Upper lobe of left lung (tissue), 6 donors: ENCODE results near the gene MICOS13. TPM values are rescaled to one million over a fixed set of nuclear protein-coding genes. Genes with fewer than 3 reads are reported as not detected.
"Not testable (repeated sequence)": the region's sequence is repeated elsewhere in the genome, so short reads cannot be mapped to it uniquely, and the experiment has no call there.

ENCODE experiments used
- ATAC-seq, 2 donors: fragments of 200-7000 bp; cut with Tn5 transposase; one replicate each; pipeline ENCODE4 v1.9.1; 2022; ENCODE audit warnings: mild to moderate bottlenecking in 2 of 2, moderate library complexity in 2 of 2; ENCODE audit not compliant: low FRiP score in 2 of 2
- DNase-seq, 2 donors: peaks; one replicate each; pipeline ENCODE4 v3.0.0-alpha.2; 2019 to 2020
- H3K27ac ChIP-seq, 4 donors: fragments of 200-600 bp; sonication (generic); one replicate each; pipeline ENCODE4 v1.5.1; 2016 to 2019
- H3K27me3 ChIP-seq, 4 donors: fragments of 200-600 bp; sonication (generic); one replicate each; pipeline ENCODE4 v1.5.1; 2017 to 2019
- H3K36me3 ChIP-seq, 4 donors: fragments of 200-600 bp; sonication (generic); one replicate each; pipeline ENCODE4 v1.5.1; 2016 to 2019
- H3K4me1 ChIP-seq, 4 donors: fragments of 200-600 bp; sonication (generic); one replicate each; pipeline ENCODE4 v1.5.1; 2018 to 2019
- H3K4me3 ChIP-seq, 4 donors: fragments of 200-600 bp; sonication (generic); one replicate each; pipeline ENCODE4 v1.5.1; 2017 to 2019; ENCODE audit warnings: mild to moderate bottlenecking in 2 of 4, moderate library complexity in 1 of 4
- H3K9me3 ChIP-seq, 4 donors: fragments of 200-600 bp; sonication (generic); one replicate each; pipeline ENCODE4 v1.5.1; 2018 to 2019
- CTCF ChIP-seq, 6 experiments: fragments of 450-650 bp in 4 of 6; fragments of 200-600 bp in 2 of 6; sonication (generic) in 2 of 6; IDR thresholded peaks; one replicate each; pipeline ENCODE4 v1.5.1; 2016 to 2019; ENCODE audit warnings: antibody characterized with exemption in 6 of 6
- EP300 ChIP-seq, 4 donors: sonication (generic); formaldehyde crosslinking; IDR thresholded peaks; one replicate each; pipeline ENCODE4 v1.5.1; 2017; ENCODE audit warnings: antibody characterized with exemption in 4 of 4, control low read depth in 2 of 4
- POLR2A ChIP-seq, 4 donors: fragments of 450-650 bp; IDR thresholded peaks; one replicate each; pipeline ENCODE4 v1.5.1; 2016 to 2017; ENCODE audit warnings: antibody characterized with exemption in 4 of 4, mild to moderate bottlenecking in 2 of 4
- POLR2AphosphoS5 ChIP-seq, 2 donors: sonication (generic); formaldehyde crosslinking; IDR thresholded peaks; one replicate each; pipeline ENCODE4 v1.5.1; 2017; ENCODE audit warnings: antibody characterized with exemption in 2 of 2
- WGBS, 2 donors: methylation state at CpG; one replicate each; pipeline ENCODE4 v1.1.5; 2017 to 2018; 5-methylcytosine and 5-hydroxymethylcytosine counted together
- total RNA-seq, 6 donors: library from RNA; depleted of rRNA in 4 of 6; stranded (reverse); fragments of >200 nt in 4 of 6; gene quantifications; one replicate each; pipeline versions ENCODE4 v1.1.0 to v1.2.1, GENCODE V29; 2016 to 2021
- donor health status: DM: no; HTN: no; CAD: no; lungs with moderate emphysema.
- donor health status: DM: no; HTN: yes; CAD: no; lungs with severe emphysema.

The MICOS13 gene
- total RNA-seq, 6 donors from 2014 or later = 19.1 to 63.2 (median 34.2) TPM

GRCh38 chr19:5690125-5690954, 10.0 kb upstream of the MICOS13 start, which contains the start of gene RPL36:
RPL36 (plus strand) TSS chr19:5690295; CDS start chr19:5690508, 213 bp downstream.
- Histone ChIP-seq H3K27ac (peak within 1 kb of the TSS; percentile 87 to 96 (median 91)), H3K4me1 (peaks cover 21 to 40% (median 31%) of the 10 kb centered on the region in 4 donors), H3K4me3 (peak within 1 kb of the TSS; percentile 37 to 80 (median 66)), H3K27me3 (no peaks in the 10 kb centered on the region), H3K9me3 (no peaks in the 10 kb centered on the region), H3K36me3 (peaks cover 6 to 39% (median 36%) of the 10 kb centered on the region in 4 donors)
- ATAC-seq = peak; percentile 86 to 93
- peak; percentile 96 to 97 for TF ChIP-seq POLR2AphosphoS5 (IDR thresholded peaks at IDR 0.05)
- peak; percentile 43 to 94 (median 88) for TF ChIP-seq POLR2A (IDR thresholded peaks at IDR 0.05)
- peak; percentile 95 to 100 (median 99) for TF ChIP-seq CTCF (IDR thresholded peaks at IDR 0.05)
- no peak for TF ChIP-seq EP300 (IDR thresholded peaks at IDR 0.05)
- peak; percentile 98 to 99 for DNase-seq
- 1 to 5% methylated on average over 27 to 61 of the region's 73 CpGs for WGBS, 2 donors

GRCh38 chr19:5688262-5688881, 8.1 kb upstream of the MICOS13 start:
- not testable (repeated sequence) for H3K4me3 ChIP-seq, ATAC-seq
- H3K4me1 ChIP-seq = peaks cover 21 to 40% (median 31%) of the 10 kb centered on the region in 4 donors

GRCh38 chr19:5687360-5688198, 7.3 kb upstream of the MICOS13 start:
- WGBS, 2 donors = 53 to 55% methylated on average over 59 to 61 of the region's 76 CpGs
- ATAC-seq (no peak), DNase-seq (peak in 1 of 2 donors; percentile 89)

More at GRCh38 chr19:5688262-5688881, 8.1 kb upstream of the MICOS13 start:
- H3K27ac ChIP-seq, H3K9me3 ChIP-seq, DNase-seq, H3K27me3 ChIP-seq: not testable (repeated sequence)
- H3K36me3 ChIP-seq = peaks cover 6 to 20% (median 17%) of the 10 kb centered on the region in 4 donors
- 92 to 95% methylated on average over 13 of the region's 13 CpGs for WGBS, 2 donors

GRCh38 chr19:5686647-5687359, 6.5 kb upstream of the MICOS13 start:
- Histone ChIP-seq H3K9me3 (no peaks in the 10 kb centered on the region), H3K27me3 (no peaks in the 10 kb centered on the region), H3K4me3 (peak overlapping the region; percentile 50 to 72 (median 63)), H3K36me3 (peaks cover under 1 to 4% (median 2%) of the 10 kb centered on the region in 4 donors), H3K4me1 (peaks cover 16 to 34% (median 24%) of the 10 kb centered on the region in 4 donors), H3K27ac (peak overlapping the region; percentile 78 to 83 (median 80))
- peak; percentile 94 for ATAC-seq
- TF ChIP-seq CTCF (IDR thresholded peaks at IDR 0.05) (peak; percentile 71 to 95 (median 90)), POLR2AphosphoS5 (IDR thresholded peaks at IDR 0.05) (peak in 1 of 2 donors; percentile 22), POLR2A (IDR thresholded peaks at IDR 0.05) (peak in 1 of 4 donors; percentile 11), EP300 (IDR thresholded peaks at IDR 0.05) (no peak)
- WGBS, 2 donors = 2 to 5% methylated on average over 11 to 41 of the region's 59 CpGs
- peak; percentile 99 to 100 for DNase-seq

More at GRCh38 chr19:5687360-5688198, 7.3 kb upstream of the MICOS13 start:
- Histone ChIP-seq H3K27me3 (no peaks in the 10 kb centered on the region), H3K4me3 (peak overlapping the region in 3 of 4 donors; percentile 50 to 72 (median 67)), H3K4me1 (peaks cover 21 to 40% (median 31%) of the 10 kb centered on the region in 4 donors), H3K27ac (peak overlapping the region in 3 of 4 donors; percentile 78 to 83 (median 82)), H3K36me3 (peaks cover 6 to 12% (median 9%) of the 10 kb centered on the region in 4 donors), H3K9me3 (no peaks in the 10 kb centered on the region)
- TF ChIP-seq POLR2A (IDR thresholded peaks at IDR 0.05) (no peak), CTCF (IDR thresholded peaks at IDR 0.05) (peak in 2 of 6 experiments; percentile 38 to 42)
